Measurements from ENCODE around the gene TFR2. TPM values are rescaled to one million over a fixed set of nuclear protein-coding genes. Genes with fewer than 3 reads are reported as not detected.

Gene TFR2
- total RNA-seq, 2 donors from 2014 or later, result 0.26 TPM; not detected in 1

- ATAC-seq, result no peak
- WGBS, 2 donors, result 48 to 55% methylated on average over 20 of the region's 20 CpGs
- intact Hi-C loops (cut with DNase I), result no loop called here
- Histone ChIP-seq H3K4me3 (no peak overlapping the region), H3K27ac (peak overlapping the region in 1 of 4 donors; percentile 39), H3K27me3 (no peaks in the 10 kb centered on the region), H3K36me3 (replicated peaks in 1 of 2; ENCODE audit: insufficient read depth in 1 of 2, low read depth in 2 of 2) (no peaks in the 10 kb centered on the region), H3K4me1 (peaks cover 8% of the 10 kb centered on the region), H3K9me3 (no peaks in the 10 kb centered on the region)
- DNase-seq, result no peak
- TF ChIP-seq POLR2A (IDR thresholded peaks at IDR 0.05) (no peak), CTCF (IDR thresholded peaks at IDR 0.05) (no peak)
Observed at GRCh38 chr7:100590077-100590737, 51.1 kb downstream of the TFR2 start.

GRCh38 chr7:100589341-100589947 is 51.9 kb downstream of the TFR2 start:
- WGBS, 2 donors, result 52 to 55% methylated on average over 7 of the region's 7 CpGs

GRCh38 chr7:100588438-100588837 is 52.9 kb downstream of the TFR2 start:
- no peaks in the 10 kb centered on the region for H3K9me3 ChIP-seq
- H3K4me1 ChIP-seq, result peaks cover 25% of the 10 kb centered on the region
- H3K4me3 ChIP-seq, result no peak overlapping the region
- TF ChIP-seq POLR2A (IDR thresholded peaks at IDR 0.05) (no peak), CTCF (IDR thresholded peaks at IDR 0.05) (peak in 3 of 7 experiments; percentile 9 to 42 (median 25))
- no peaks in the 10 kb centered on the region for H3K27me3 ChIP-seq
- no peak for DNase-seq
- ATAC-seq, result no peak
- H3K27ac ChIP-seq, result no peak overlapping the region
- 57 to 72% methylated on average over 1 of the region's 1 CpG for WGBS, 2 donors
- intact Hi-C loops (cut with DNase I), result no loop called here
- no peaks in the 10 kb centered on the region for H3K36me3 ChIP-seq (replicated peaks in 1 of 2; ENCODE audit: insufficient read depth in 1 of 2, low read depth in 2 of 2)

More at GRCh38 chr7:100589341-100589947, 51.9 kb downstream of the TFR2 start:
- Histone ChIP-seq H3K4me3 (no peak overlapping the region), H3K4me1 (peaks cover 15% of the 10 kb centered on the region), H3K36me3 (replicated peaks in 1 of 2; ENCODE audit: insufficient read depth in 1 of 2, low read depth in 2 of 2) (no peaks in the 10 kb centered on the region), H3K27me3 (no peaks in the 10 kb centered on the region), H3K27ac (peak overlapping the region in 1 of 4 donors; percentile 39), H3K9me3 (no peaks in the 10 kb centered on the region)
- TF ChIP-seq POLR2A (IDR thresholded peaks at IDR 0.05) (no peak), CTCF (IDR thresholded peaks at IDR 0.05) (no peak)
- intact Hi-C loops (cut with DNase I), result no loop called here
- ATAC-seq (no peak), DNase-seq (no peak)

- TF ChIP-seq CTCF (IDR thresholded peaks at IDR 0.05), result no peak
- TF ChIP-seq POLR2A (IDR thresholded peaks at IDR 0.05), result no peak
- intact Hi-C loops (cut with DNase I), result no loop called here
- DNase-seq, result peak; percentile 99 to 100 (median 99)
- Histone ChIP-seq H3K4me3 (peak within 1 kb of the TSS; percentile 38 to 84), H3K36me3 (replicated peaks in 1 of 2; ENCODE audit: insufficient read depth in 1 of 2, low read depth in 2 of 2) (peaks cover 0 to 2% of the 10 kb centered on the region in 2 donors), H3K27ac (peak within 1 kb of the TSS; percentile 98 to 100 (median 99)), H3K9me3 (no peaks in the 10 kb centered on the region), H3K4me1 (peaks cover 45% of the 10 kb centered on the region), H3K27me3 (no peaks in the 10 kb centered on the region)
- ATAC-seq, result peak; percentile 89
- 0 to 1% methylated on average over 34 to 52 of the region's 53 CpGs for WGBS, 2 donors
Observed at GRCh38 chr7:100586266-100587025, 54.9 kb downstream of the TFR2 start, which contains the start of gene FBXO24. Gene FBXO24 (plus strand): TSS chr7:100586328. CDS start chr7:100586626, 298 bp downstream.
